Measurements from ENCODE around the gene RPS15. TPM values are rescaled to one million over a fixed set of nuclear protein-coding genes. Genes with fewer than 3 reads are reported as not detected.
A peak's percentile ranks its signal among the peaks of the same experiment; 100 is the strongest.

The RPS15 gene
- total RNA-seq, 6 donors from 2014 or later: 825 to 2,012 (median 1,317) TPM

GRCh38 chr19:1457031-1457739, 19.0 kb downstream of the RPS15 start:
- H3K27ac ChIP-seq: no peak overlapping the region
- TF ChIP-seq POLR2A (IDR thresholded peaks at IDR 0.05): no peak
- TF ChIP-seq POLR2AphosphoS5 (IDR thresholded peaks at IDR 0.05): no peak
- no peak for TF ChIP-seq CTCF (IDR thresholded peaks at IDR 0.05)
- no peak for TF ChIP-seq EP300 (IDR thresholded peaks at IDR 0.05)
- H3K27me3 ChIP-seq: peaks cover 3 to 46% (median 28%) of the 10 kb centered on the region in 4 donors
- ATAC-seq (ENCODE audit: low FRiP score in 2 of 2) (no peak), DNase-seq (peak in 1 of 2 donors; percentile 82)
- WGBS, 2 donors: 12 to 20% methylated on average over 31 to 37 of the region's 48 CpGs
- peaks cover 8 to 32% (median 21%) of the 10 kb centered on the region in 4 donors for H3K4me1 ChIP-seq
- peaks cover 0 to 11% (median 4%) of the 10 kb centered on the region in 4 donors for H3K36me3 ChIP-seq
- H3K9me3 ChIP-seq: no peaks in the 10 kb centered on the region
- no peak overlapping the region for H3K4me3 ChIP-seq

DNA sequence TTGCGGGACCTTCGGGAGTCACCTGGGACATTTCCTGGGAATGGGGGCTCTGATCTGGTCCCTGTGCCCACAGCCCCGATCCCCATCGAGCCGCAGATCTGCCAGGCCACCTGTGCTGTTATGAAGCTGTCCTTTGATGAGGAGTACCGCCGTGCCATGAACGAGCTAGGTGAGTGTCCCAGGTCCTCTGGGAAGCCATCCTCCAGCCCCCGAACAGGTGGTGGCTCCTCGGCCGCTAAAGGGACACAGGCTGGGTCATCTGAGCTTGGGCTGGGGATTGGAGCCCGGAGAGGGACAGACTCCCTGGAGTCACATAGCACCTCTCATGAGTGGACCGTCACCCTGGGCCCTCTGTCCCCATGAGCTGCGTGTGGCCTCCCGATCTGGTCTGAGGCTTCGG, 19.7 kb downstream of the RPS15 start:
- H3K27me3 ChIP-seq: peaks cover 3 to 39% (median 22%) of the 10 kb centered on the region in 4 donors
- no peak overlapping the region for H3K4me3 ChIP-seq
- no peak for ATAC-seq (ENCODE audit: low FRiP score in 2 of 2)
- peak in 1 of 2 donors; percentile 51 for DNase-seq
- no peak overlapping the region for H3K27ac ChIP-seq
- 66 to 89% methylated on average over 3 to 7 of the region's 16 CpGs for WGBS, 2 donors
- H3K4me1 ChIP-seq: peaks cover 8 to 32% (median 21%) of the 10 kb centered on the region in 4 donors
- no peaks in the 10 kb centered on the region for H3K9me3 ChIP-seq
- H3K36me3 ChIP-seq: peaks cover 0 to 11% (median 4%) of the 10 kb centered on the region in 4 donors
- no peak for TF ChIP-seq POLR2AphosphoS5 (IDR thresholded peaks at IDR 0.05)
- no peak for TF ChIP-seq CTCF (IDR thresholded peaks at IDR 0.05)
- TF ChIP-seq POLR2A (IDR thresholded peaks at IDR 0.05): no peak
- no peak for TF ChIP-seq EP300 (IDR thresholded peaks at IDR 0.05)

- DNase-seq (no peak), ATAC-seq (ENCODE audit: low FRiP score in 2 of 2) (no peak)
- H3K4me3 ChIP-seq: no peak overlapping the region
- no peaks in the 10 kb centered on the region for H3K9me3 ChIP-seq
- WGBS, 2 donors: 60 to 80% methylated on average over 8 to 9 of the region's 9 CpGs
- no peak for TF ChIP-seq EP300 (IDR thresholded peaks at IDR 0.05)
- TF ChIP-seq CTCF (IDR thresholded peaks at IDR 0.05): no peak
- no peak for TF ChIP-seq POLR2A (IDR thresholded peaks at IDR 0.05)
- TF ChIP-seq POLR2AphosphoS5 (IDR thresholded peaks at IDR 0.05): no peak
- no peak overlapping the region for H3K27ac ChIP-seq
- peaks cover 8 to 25% (median 16%) of the 10 kb centered on the region in 4 donors for H3K4me1 ChIP-seq
- H3K27me3 ChIP-seq: peaks cover 3 to 30% (median 18%) of the 10 kb centered on the region in 4 donors
- peaks cover 0 to 11% (median 4%) of the 10 kb centered on the region in 4 donors for H3K36me3 ChIP-seq
Measured at GRCh38 chr19:1459479-1459878, 21.3 kb downstream of the RPS15 start.

DNA sequence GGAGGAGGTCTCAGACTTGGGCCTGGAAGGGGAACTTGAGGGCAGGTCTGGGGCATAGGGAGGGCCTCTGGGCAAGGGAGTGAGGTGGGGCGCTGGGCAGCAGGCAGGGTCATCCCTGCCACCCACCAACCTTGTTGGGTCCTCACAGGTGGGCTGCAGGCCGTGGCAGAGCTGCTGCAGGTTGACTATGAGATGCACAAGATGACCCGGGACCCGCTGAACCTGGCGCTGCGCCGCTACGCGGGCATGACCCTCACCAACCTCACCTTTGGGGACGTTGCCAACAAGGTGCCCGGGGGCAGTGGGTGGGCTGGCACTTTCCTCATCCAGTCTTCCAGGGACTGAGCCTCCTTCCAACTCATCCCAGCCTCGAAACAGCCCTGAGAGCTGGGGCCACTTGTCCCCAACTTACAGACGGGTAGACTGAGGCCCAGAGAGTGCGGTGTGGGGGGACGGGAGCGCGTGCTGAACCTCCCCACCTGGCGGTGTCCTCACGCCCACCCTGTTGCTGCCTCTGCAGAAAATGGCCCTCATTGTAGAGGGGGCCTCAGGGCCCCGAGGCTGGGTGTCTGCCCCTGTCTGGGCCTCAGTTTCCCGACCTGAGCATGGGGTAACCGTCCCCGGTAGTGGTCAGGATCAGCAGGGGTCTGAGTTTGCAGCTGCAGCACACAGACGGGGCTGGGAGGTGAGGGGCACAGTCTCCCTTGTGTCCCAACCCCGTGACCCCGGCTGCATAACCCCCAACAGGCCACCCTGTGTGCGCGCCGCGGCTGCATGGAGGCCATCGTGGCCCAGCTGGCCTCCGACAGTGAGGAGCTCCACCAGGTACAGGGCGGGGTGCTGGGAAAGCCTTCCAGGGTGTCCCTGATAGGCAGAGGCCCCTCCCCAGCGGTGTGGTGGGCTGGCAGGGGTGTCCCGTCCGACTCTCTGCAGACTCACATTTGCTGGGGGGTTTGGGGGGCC, 22.1 kb downstream of the RPS15 start:
- H3K27me3 ChIP-seq: peaks cover 3 to 29% (median 17%) of the 10 kb centered on the region in 4 donors
- DNase-seq (peak in 1 of 2 donors; percentile 81), ATAC-seq (ENCODE audit: low FRiP score in 2 of 2) (no peak)
- no peak overlapping the region for H3K27ac ChIP-seq
- H3K4me3 ChIP-seq: no peak overlapping the region
- TF ChIP-seq CTCF (IDR thresholded peaks at IDR 0.05): no peak
- no peak for TF ChIP-seq POLR2A (IDR thresholded peaks at IDR 0.05)
- no peak for TF ChIP-seq POLR2AphosphoS5 (IDR thresholded peaks at IDR 0.05)
- no peak for TF ChIP-seq EP300 (IDR thresholded peaks at IDR 0.05)
- H3K4me1 ChIP-seq: peaks cover 4 to 25% (median 14%) of the 10 kb centered on the region in 4 donors
- H3K36me3 ChIP-seq: peaks cover 0 to 11% (median 4%) of the 10 kb centered on the region in 4 donors
- no peaks in the 10 kb centered on the region for H3K9me3 ChIP-seq
- WGBS, 2 donors: 94 to 98% methylated on average over 10 to 34 of the region's 36 CpGs

Data from upper lobe of left lung (tissue), 6 donors.